Measurements from ENCODE around the gene FILIP1L.
A peak's percentile ranks its signal among the peaks of the same experiment; 100 is the strongest.

The FILIP1L gene

GRCh38 chr3:99895703-99896441, 218.4 kb downstream of the FILIP1L start:
- Histone ChIP-seq H3K4me3 (ENCODE audit: low read depth, low read length) (no peak overlapping the region), H3K9ac (ENCODE audit: low read depth, low read length) (peak overlapping the region; percentile 23; the same call in 1 of the 2 replicates), H3K27me3 (ENCODE audit: control insufficient read depth, insufficient read depth, low read length) (no peaks in the 10 kb centered on the region), H3K4me1 (ENCODE audit: control insufficient read depth, insufficient read depth, low read length) (peaks cover 30% of the 10 kb centered on the region), H3K9me3 (ENCODE audit: control insufficient read depth, insufficient read depth, low read length) (no peaks in the 10 kb centered on the region), H3K27ac (ENCODE audit: low read depth, low read length) (peak overlapping the region; percentile 88), H3K36me3 (ENCODE audit: control insufficient read depth, insufficient read depth, low read length) (no peaks in the 10 kb centered on the region)

GRCh38 chr3:99895131-99895696, 219.1 kb downstream of the FILIP1L start:
- Histone ChIP-seq H3K4me3 (ENCODE audit: low read depth, low read length) (no peak overlapping the region), H3K27me3 (ENCODE audit: control insufficient read depth, insufficient read depth, low read length) (no peaks in the 10 kb centered on the region), H3K27ac (ENCODE audit: low read depth, low read length) (peak overlapping the region; percentile 88), H3K36me3 (ENCODE audit: control insufficient read depth, insufficient read depth, low read length) (no peaks in the 10 kb centered on the region), H3K9me3 (ENCODE audit: control insufficient read depth, insufficient read depth, low read length) (no peaks in the 10 kb centered on the region), H3K4me1 (ENCODE audit: control insufficient read depth, insufficient read depth, low read length) (peaks cover 30% of the 10 kb centered on the region), H3K9ac (ENCODE audit: low read depth, low read length) (no peak overlapping the region)

GRCh38 chr3:99892332-99892731, 222.0 kb downstream of the FILIP1L start:
- no peaks in the 10 kb centered on the region for H3K27me3 ChIP-seq (ENCODE audit: control insufficient read depth, insufficient read depth, low read length)
- H3K4me1 ChIP-seq (ENCODE audit: control insufficient read depth, insufficient read depth, low read length), result peaks cover 34% of the 10 kb centered on the region
- H3K27ac ChIP-seq (ENCODE audit: low read depth, low read length), result no peak overlapping the region
- H3K9me3 ChIP-seq (ENCODE audit: control insufficient read depth, insufficient read depth, low read length), result no peaks in the 10 kb centered on the region
- no peak overlapping the region for H3K4me3 ChIP-seq (ENCODE audit: low read depth, low read length)
- H3K36me3 ChIP-seq (ENCODE audit: control insufficient read depth, insufficient read depth, low read length), result no peaks in the 10 kb centered on the region
- no peak overlapping the region for H3K9ac ChIP-seq (ENCODE audit: low read depth, low read length)

GRCh38 chr3:99891610-99892285, 222.6 kb downstream of the FILIP1L start:
- H3K27ac ChIP-seq (ENCODE audit: low read depth, low read length), result no peak overlapping the region
- H3K27me3 ChIP-seq (ENCODE audit: control insufficient read depth, insufficient read depth, low read length), result no peaks in the 10 kb centered on the region
- H3K4me3 ChIP-seq (ENCODE audit: low read depth, low read length), result no peak overlapping the region
- no peak overlapping the region for H3K9ac ChIP-seq (ENCODE audit: low read depth, low read length)
- no peaks in the 10 kb centered on the region for H3K36me3 ChIP-seq (ENCODE audit: control insufficient read depth, insufficient read depth, low read length)
- no peaks in the 10 kb centered on the region for H3K9me3 ChIP-seq (ENCODE audit: control insufficient read depth, insufficient read depth, low read length)
- H3K4me1 ChIP-seq (ENCODE audit: control insufficient read depth, insufficient read depth, low read length), result peaks cover 33% of the 10 kb centered on the region

- no peak overlapping the region for H3K9ac ChIP-seq (ENCODE audit: low read depth, low read length)
- H3K27ac ChIP-seq (ENCODE audit: low read depth, low read length), result no peak overlapping the region
- H3K36me3 ChIP-seq (ENCODE audit: control insufficient read depth, insufficient read depth, low read length), result no peaks in the 10 kb centered on the region
- no peaks in the 10 kb centered on the region for H3K27me3 ChIP-seq (ENCODE audit: control insufficient read depth, insufficient read depth, low read length)
- H3K4me3 ChIP-seq (ENCODE audit: low read depth, low read length), result no peak overlapping the region
- no peaks in the 10 kb centered on the region for H3K9me3 ChIP-seq (ENCODE audit: control insufficient read depth, insufficient read depth, low read length)
- H3K4me1 ChIP-seq (ENCODE audit: control insufficient read depth, insufficient read depth, low read length), result peaks cover 16% of the 10 kb centered on the region; the same call in 1 of the 2 replicates
Observed at GRCh38 chr3:99885851-99886250, 228.4 kb downstream of the FILIP1L start.

- Histone ChIP-seq H3K36me3 (ENCODE audit: control insufficient read depth, insufficient read depth, low read length) (no peaks in the 10 kb centered on the region), H3K4me3 (ENCODE audit: low read depth, low read length) (no peak overlapping the region), H3K27me3 (ENCODE audit: control insufficient read depth, insufficient read depth, low read length) (peaks cover under 1% of the 10 kb centered on the region; the same call in 1 of the 2 replicates), H3K9me3 (ENCODE audit: control insufficient read depth, insufficient read depth, low read length) (no peaks in the 10 kb centered on the region), H3K9ac (ENCODE audit: low read depth, low read length) (no peak overlapping the region), H3K4me1 (ENCODE audit: control insufficient read depth, insufficient read depth, low read length) (peaks cover 9% of the 10 kb centered on the region; the same call in 1 of the 2 replicates), H3K27ac (ENCODE audit: low read depth, low read length) (no peak overlapping the region)
Observed at GRCh38 chr3:99885085-99885484, 229.2 kb downstream of the FILIP1L start.

- Histone ChIP-seq H3K4me1 (ENCODE audit: control insufficient read depth, insufficient read depth, low read length) (peaks cover 6% of the 10 kb centered on the region; the same call in 1 of the 2 replicates), H3K4me3 (ENCODE audit: low read depth, low read length) (no peak overlapping the region), H3K9ac (ENCODE audit: low read depth, low read length) (no peak overlapping the region), H3K27me3 (ENCODE audit: control insufficient read depth, insufficient read depth, low read length) (peaks cover 6% of the 10 kb centered on the region), H3K36me3 (ENCODE audit: control insufficient read depth, insufficient read depth, low read length) (no peaks in the 10 kb centered on the region), H3K27ac (ENCODE audit: low read depth, low read length) (no peak overlapping the region), H3K9me3 (ENCODE audit: control insufficient read depth, insufficient read depth, low read length) (no peaks in the 10 kb centered on the region)
Observed at GRCh38 chr3:99884484-99884883, 229.8 kb downstream of the FILIP1L start.

- Histone ChIP-seq H3K4me1 (ENCODE audit: control insufficient read depth, insufficient read depth, low read length) (peaks cover 6% of the 10 kb centered on the region; the same call in 1 of the 2 replicates), H3K27ac (ENCODE audit: low read depth, low read length) (no peak overlapping the region), H3K36me3 (ENCODE audit: control insufficient read depth, insufficient read depth, low read length) (no peaks in the 10 kb centered on the region), H3K27me3 (ENCODE audit: control insufficient read depth, insufficient read depth, low read length) (peaks cover 14% of the 10 kb centered on the region), H3K9ac (ENCODE audit: low read depth, low read length) (no peak overlapping the region), H3K4me3 (ENCODE audit: low read depth, low read length) (no peak overlapping the region), H3K9me3 (ENCODE audit: control insufficient read depth, insufficient read depth, low read length) (no peaks in the 10 kb centered on the region)
Observed at GRCh38 chr3:99883693-99884092, 230.6 kb downstream of the FILIP1L start.

- Histone ChIP-seq H3K4me1 (ENCODE audit: control insufficient read depth, insufficient read depth, low read length) (peaks cover 8% of the 10 kb centered on the region; the same call in 1 of the 2 replicates), H3K27ac (ENCODE audit: low read depth, low read length) (no peak overlapping the region), H3K9ac (ENCODE audit: low read depth, low read length) (no peak overlapping the region), H3K9me3 (ENCODE audit: control insufficient read depth, insufficient read depth, low read length) (no peaks in the 10 kb centered on the region), H3K4me3 (ENCODE audit: low read depth, low read length) (no peak overlapping the region), H3K27me3 (ENCODE audit: control insufficient read depth, insufficient read depth, low read length) (peaks cover 20% of the 10 kb centered on the region), H3K36me3 (ENCODE audit: control insufficient read depth, insufficient read depth, low read length) (no peaks in the 10 kb centered on the region)
Observed at GRCh38 chr3:99883138-99883461, 231.2 kb downstream of the FILIP1L start.

GRCh38 chr3:99882436-99883137, 231.7 kb downstream of the FILIP1L start:
- Histone ChIP-seq H3K4me1 (ENCODE audit: control insufficient read depth, insufficient read depth, low read length) (peaks cover 13% of the 10 kb centered on the region; the same call in 1 of the 2 replicates), H3K4me3 (ENCODE audit: low read depth, low read length) (no peak overlapping the region), H3K27ac (ENCODE audit: low read depth, low read length) (no peak overlapping the region), H3K9ac (ENCODE audit: low read depth, low read length) (no peak overlapping the region), H3K9me3 (ENCODE audit: control insufficient read depth, insufficient read depth, low read length) (no peaks in the 10 kb centered on the region), H3K27me3 (ENCODE audit: control insufficient read depth, insufficient read depth, low read length) (peaks cover 25% of the 10 kb centered on the region), H3K36me3 (ENCODE audit: control insufficient read depth, insufficient read depth, low read length) (no peaks in the 10 kb centered on the region)

Measured in HUES48 (cell line).